ENCODE data around the gene VDR.

The VDR gene

DNA sequence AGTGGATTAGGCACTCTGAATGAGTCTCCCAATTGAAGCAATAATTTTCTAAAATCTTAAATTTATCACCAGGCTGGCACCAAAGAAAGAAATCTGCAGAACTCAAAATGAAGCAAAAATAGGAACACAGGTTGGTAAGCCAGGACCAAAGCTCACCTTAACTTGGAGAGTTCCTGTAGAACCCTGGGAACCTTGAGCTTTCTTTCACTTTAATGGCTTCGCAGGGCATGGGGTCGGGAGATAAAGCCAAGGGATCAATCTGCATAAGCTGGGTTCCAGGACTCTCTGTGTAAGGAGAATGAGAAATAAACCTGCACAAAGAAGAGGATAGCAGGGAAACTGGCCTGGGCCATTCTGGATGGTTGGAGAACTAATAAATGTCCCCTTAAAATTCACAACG lies 8.3 kb upstream of the VDR start:
- no peak for ATAC-seq
- TF ChIP-seq CSDC2 (CRISPR knock-in tag; IDR thresholded peaks at IDR 0.05) (no peak), GLIS3 (CRISPR knock-in tag; IDR thresholded peaks at IDR 0.05) (no peak), BACH2 (CRISPR knock-in tag; IDR thresholded peaks at IDR 0.05; ENCODE audit: borderline replicate concordance) (no peak), ZFP30 (CRISPR knock-in tag; IDR thresholded peaks at IDR 0.05) (no peak), SNAI2 (CRISPR knock-in tag; IDR thresholded peaks at IDR 0.05) (no peak), TOX (CRISPR knock-in tag; IDR thresholded peaks at IDR 0.05; ENCODE audit: borderline replicate concordance) (no peak)

GRCh38 chr12:47912556-47912955 lies 7.8 kb upstream of the VDR start:
- TF ChIP-seq SNAI2 (CRISPR knock-in tag; IDR thresholded peaks at IDR 0.05) (no peak), TOX (CRISPR knock-in tag; IDR thresholded peaks at IDR 0.05; ENCODE audit: borderline replicate concordance) (no peak), ZNF565 (CRISPR knock-in tag; conservative IDR thresholded peaks at IDR 0.05; ENCODE audit: low read depth) (no peak), ZFP30 (CRISPR knock-in tag; IDR thresholded peaks at IDR 0.05) (no peak), POU6F1 (CRISPR knock-in tag; IDR thresholded peaks at IDR 0.05; ENCODE audit: borderline replicate concordance, low read depth) (no peak), CREB5 (CRISPR knock-in tag; IDR thresholded peaks at IDR 0.05; ENCODE audit: low read depth) (no peak)
- TF ChIP-seq, protein P1, sequence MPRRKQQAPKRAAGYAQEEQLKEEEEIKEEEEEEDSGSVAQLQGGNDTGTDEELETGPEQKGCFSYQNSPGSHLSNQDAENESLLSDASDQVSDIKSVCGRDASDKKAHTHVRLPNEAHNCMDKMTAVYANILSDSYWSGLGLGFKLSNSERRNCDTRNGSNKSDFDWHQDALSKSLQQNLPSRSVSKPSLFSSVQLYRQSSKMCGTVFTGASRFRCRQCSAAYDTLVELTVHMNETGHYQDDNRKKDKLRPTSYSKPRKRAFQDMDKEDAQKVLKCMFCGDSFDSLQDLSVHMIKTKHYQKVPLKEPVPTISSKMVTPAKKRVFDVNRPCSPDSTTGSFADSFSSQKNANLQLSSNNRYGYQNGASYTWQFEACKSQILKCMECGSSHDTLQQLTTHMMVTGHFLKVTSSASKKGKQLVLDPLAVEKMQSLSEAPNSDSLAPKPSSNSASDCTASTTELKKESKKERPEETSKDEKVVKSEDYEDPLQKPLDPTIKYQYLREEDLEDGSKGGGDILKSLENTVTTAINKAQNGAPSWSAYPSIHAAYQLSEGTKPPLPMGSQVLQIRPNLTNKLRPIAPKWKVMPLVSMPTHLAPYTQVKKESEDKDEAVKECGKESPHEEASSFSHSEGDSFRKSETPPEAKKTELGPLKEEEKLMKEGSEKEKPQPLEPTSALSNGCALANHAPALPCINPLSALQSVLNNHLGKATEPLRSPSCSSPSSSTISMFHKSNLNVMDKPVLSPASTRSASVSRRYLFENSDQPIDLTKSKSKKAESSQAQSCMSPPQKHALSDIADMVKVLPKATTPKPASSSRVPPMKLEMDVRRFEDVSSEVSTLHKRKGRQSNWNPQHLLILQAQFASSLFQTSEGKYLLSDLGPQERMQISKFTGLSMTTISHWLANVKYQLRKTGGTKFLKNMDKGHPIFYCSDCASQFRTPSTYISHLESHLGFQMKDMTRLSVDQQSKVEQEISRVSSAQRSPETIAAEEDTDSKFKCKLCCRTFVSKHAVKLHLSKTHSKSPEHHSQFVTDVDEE (CRISPR knock-in tag; IDR thresholded peaks at IDR 0.05): no peak
- no peak for ATAC-seq

DNA sequence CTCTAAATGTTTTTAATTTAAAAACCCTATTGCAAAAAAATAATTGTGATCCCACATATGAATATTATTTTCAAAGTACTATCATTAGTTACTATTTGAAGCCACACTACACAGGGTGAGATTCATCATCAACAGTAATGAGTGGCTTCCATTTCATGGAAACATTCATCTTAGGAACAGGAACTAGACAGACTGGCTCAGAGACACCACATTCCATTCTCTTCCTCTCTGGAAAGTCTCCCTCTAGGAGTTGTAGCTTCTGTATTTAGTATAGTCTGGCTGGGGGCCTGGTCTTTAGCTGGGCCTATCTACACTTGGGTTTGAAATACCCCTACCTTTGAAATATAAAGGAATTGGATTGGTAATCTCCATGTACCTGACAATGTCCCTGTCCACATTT lies 6.2 kb upstream of the VDR start:
- TF ChIP-seq POU6F1 (CRISPR knock-in tag; IDR thresholded peaks at IDR 0.05; ENCODE audit: borderline replicate concordance, low read depth): no peak
- TF ChIP-seq TCF4 (CRISPR knock-in tag; IDR thresholded peaks at IDR 0.05; ENCODE audit: borderline replicate concordance): no peak
- no peak for TF ChIP-seq TOX (CRISPR knock-in tag; IDR thresholded peaks at IDR 0.05; ENCODE audit: borderline replicate concordance)
- TF ChIP-seq ZFP30 (CRISPR knock-in tag; IDR thresholded peaks at IDR 0.05): no peak
- no peak for TF ChIP-seq SNAI2 (CRISPR knock-in tag; IDR thresholded peaks at IDR 0.05)
- TF ChIP-seq ARNTL (CRISPR knock-in tag; IDR thresholded peaks at IDR 0.05; ENCODE audit: borderline replicate concordance, low read depth): no peak
- TF ChIP-seq, protein P2, sequence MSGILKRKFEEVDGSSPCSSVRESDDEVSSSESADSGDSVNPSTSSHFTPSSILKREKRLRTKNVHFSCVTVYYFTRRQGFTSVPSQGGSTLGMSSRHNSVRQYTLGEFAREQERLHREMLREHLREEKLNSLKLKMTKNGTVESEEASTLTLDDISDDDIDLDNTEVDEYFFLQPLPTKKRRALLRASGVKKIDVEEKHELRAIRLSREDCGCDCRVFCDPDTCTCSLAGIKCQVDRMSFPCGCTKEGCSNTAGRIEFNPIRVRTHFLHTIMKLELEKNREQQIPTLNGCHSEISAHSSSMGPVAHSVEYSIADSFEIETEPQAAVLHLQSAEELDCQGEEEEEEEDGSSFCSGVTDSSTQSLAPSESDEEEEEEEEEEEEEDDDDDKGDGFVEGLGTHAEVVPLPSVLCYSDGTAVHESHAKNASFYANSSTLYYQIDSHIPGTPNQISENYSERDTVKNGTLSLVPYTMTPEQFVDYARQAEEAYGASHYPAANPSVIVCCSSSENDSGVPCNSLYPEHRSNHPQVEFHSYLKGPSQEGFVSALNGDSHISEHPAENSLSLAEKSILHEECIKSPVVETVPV (CRISPR knock-in tag; IDR thresholded peaks at IDR 0.05): no peak
- no peak for TF ChIP-seq OSR1 (CRISPR knock-in tag; IDR thresholded peaks at IDR 0.05)
- TF ChIP-seq PATZ1 (CRISPR knock-in tag; IDR thresholded peaks at IDR 0.05; ENCODE audit: borderline replicate concordance): no peak
- TF ChIP-seq ZNF8 (CRISPR knock-in tag; IDR thresholded peaks at IDR 0.05): no peak
- no peak for ATAC-seq

GRCh38 chr12:47910486-47910885 lies 5.7 kb upstream of the VDR start:
- ATAC-seq: no peak

More at GRCh38 chr12:47910486-47910885, 5.7 kb upstream of the VDR start:
- no peak for TF ChIP-seq PATZ1 (CRISPR knock-in tag; IDR thresholded peaks at IDR 0.05; ENCODE audit: borderline replicate concordance)
- TF ChIP-seq RARB (CRISPR knock-in tag; IDR thresholded peaks at IDR 0.05): no peak
